HCT116 (cell line): Measurements from ENCODE around the gene BMX. TPM values are rescaled to one million over a fixed set of nuclear protein-coding genes. Genes with fewer than 3 reads are reported as not detected.

Experiments
- ATAC-seq: fragments of 200-7000 bp; cut with Tn5 transposase; 2 replicates; pipeline ENCODE4 v1.9.1; 2020; ENCODE audit warnings: mild to moderate bottlenecking, moderate library complexity
- BruUV-seq: library from RNA; stranded (reverse); fragments of 400-500 nt; replicated peaks from 2 replicates; lab custom pipeline; 2021; lab: Mats Ljungman, UMichigan
- CTCF ChIA-PET: fragments of 300-600 bp; sonication (Branson Sonifier 250); formaldehyde crosslinking; loops from one replicate; lab custom pipeline; 2021; ENCODE audit warnings: antibody characterized with exemption; lab: Charles Lee
- POLR2A ChIA-PET: fragments of 300-600, 350-600 bp; sonication (Branson Sonifier 250); formaldehyde crosslinking; loops from one replicate; lab custom pipeline; 2021; ENCODE audit warnings: antibody characterized with exemption; lab: Charles Lee
- RAD21 ChIA-PET, 2 experiments: fragments of 300-600 bp; sonication (Branson Sonifier 250); formaldehyde crosslinking; loops; one replicate each; lab custom pipeline; 2023; ENCODE audit warnings: low total read pairs in 2 of 2; ENCODE audit not compliant: uncharacterized antibody in 2 of 2, unreplicated experiment in 2 of 2, low non-redundant PET in 1 of 2; lab: Charles Lee
- DNase-seq: peaks from one replicate; pipeline ENCODE4 v3.0.0-alpha.2; 2010; ENCODE audit warnings: low read depth, low spot score
- H2AFZ ChIP-seq: fragments of 200-600 bp; shearing (Covaris generic), sonication (generic); 2 replicates; pipeline ENCODE4 v1.6.1; 2017; ENCODE audit warnings: low read depth, mixed run types, mixed read lengths, antibody characterized with exemption, low read length; ENCODE audit not compliant: poor library complexity, severe bottlenecking
- H3K27ac ChIP-seq: 2 replicates; pipeline ENCODE4 v1.5.1; 2012; ENCODE audit warnings: low read depth, low read length
- H3K27me3 ChIP-seq: fragments of 200-600 bp; sonication (generic); 2 replicates; pipeline ENCODE4 v1.6.1; 2016; ENCODE audit warnings: mixed run types, low read length, mixed read lengths; ENCODE audit not compliant: insufficient read depth
- H3K36me3 ChIP-seq, 2 experiments: fragments of 200-500 bp in 1 of 2; fragments of 200-600 bp in 1 of 2; sonication (Bioruptor generic) in 1 of 2; sonication (generic) in 1 of 2; 2 replicates each; pipeline versions ENCODE4 v1.5.1 to v1.6.1; 2014 to 2016; ENCODE audit warnings: low read length in 2 of 2, inconsistent platforms in 1 of 2, mixed read lengths in 1 of 2, mixed run types in 1 of 2; ENCODE audit not compliant: insufficient read depth in 2 of 2, control insufficient read depth in 1 of 2
- H3K4me1 ChIP-seq, 2 experiments: fragments of 200-600 bp in 1 of 2; sonication (generic) in 1 of 2; 2 replicates each; pipeline versions ENCODE4 v1.5.1 to v1.6.1; 2012 to 2017; ENCODE audit warnings: low read length in 2 of 2, inconsistent platforms in 1 of 2, mild to moderate bottlenecking in 1 of 2, mixed read lengths in 1 of 2, mixed run types in 1 of 2, moderate library complexity in 1 of 2; ENCODE audit not compliant: insufficient read depth in 2 of 2, control insufficient read depth in 1 of 2
- H3K4me2 ChIP-seq: fragments of 200-600 bp; sonication (generic); 2 replicates; pipeline ENCODE4 v1.6.1; 2017; ENCODE audit warnings: mixed run types, low read length, mixed read lengths
- H3K4me3 ChIP-seq, 2 experiments: fragments of 200-600 bp in 1 of 2; sonication (generic) in 1 of 2; replicated peaks in 1 of 2; 2 replicates each; pipeline ENCODE4 v1.5.1; 2011 to 2016; ENCODE audit warnings: low read length in 2 of 2, control low read depth in 1 of 2, low read depth in 1 of 2, mild to moderate bottlenecking in 1 of 2, mixed read lengths in 1 of 2, mixed run types in 1 of 2
- H3K79me2 ChIP-seq: fragments of 200-600 bp; sonication (generic); 2 replicates; pipeline ENCODE4 v1.6.1; 2017; ENCODE audit warnings: mild to moderate bottlenecking, mixed run types, low read length, moderate library complexity, mixed read lengths; ENCODE audit not compliant: insufficient read depth
- H3K9ac ChIP-seq: fragments of 200-600 bp; sonication (generic); 2 replicates; pipeline ENCODE4 v1.6.1; 2016; ENCODE audit warnings: low read length, mixed read lengths
- H3K9me2 ChIP-seq: fragments of 200-600 bp; sonication (generic), shearing (Covaris generic); 2 replicates; pipeline ENCODE4 v1.6.1; 2017; ENCODE audit warnings: mixed run types, mild to moderate bottlenecking, moderate library complexity; ENCODE audit not compliant: insufficient read depth
- H3K9me3 ChIP-seq, 2 experiments: fragments of 200-500 bp in 1 of 2; fragments of 200-600 bp in 1 of 2; sonication (Bioruptor generic) in 1 of 2; sonication (generic) in 1 of 2; 2 replicates each; pipeline ENCODE4 v1.6.1; 2014 to 2017; ENCODE audit warnings: low read length in 2 of 2, mixed read lengths in 2 of 2, inconsistent platforms in 1 of 2, low read depth in 1 of 2, mild to moderate bottlenecking in 1 of 2, mixed run types in 1 of 2, moderate library complexity in 1 of 2; ENCODE audit not compliant: control insufficient read depth in 1 of 2, insufficient read depth in 1 of 2
- H4K20me1 ChIP-seq: fragments of 200-600 bp; sonication (generic), shearing (Covaris generic); 2 replicates; pipeline ENCODE4 v1.6.1; 2017; ENCODE audit warnings: mixed run types, mild to moderate bottlenecking, moderate library complexity; ENCODE audit not compliant: insufficient read depth
- CBX3 ChIP-seq: IDR thresholded peaks from 2 replicates; pipeline ENCODE4 v1.6.1; 2012; ENCODE audit warnings: low read depth
- CEBPB ChIP-seq: IDR thresholded peaks from 2 replicates; pipeline ENCODE4 v1.6.1; 2012; ENCODE audit warnings: low read depth
- EGR1 ChIP-seq: IDR thresholded peaks from 2 replicates; pipeline ENCODE4 v1.6.1; 2012; ENCODE audit warnings: low read depth
- ELF1 ChIP-seq: IDR thresholded peaks from 2 replicates; pipeline ENCODE4 v1.6.1; 2012; ENCODE audit warnings: low read depth, borderline replicate concordance
- EZH2 ChIP-seq: fragments of 200-600 bp; sonication (generic); IDR thresholded peaks from 2 replicates; pipeline ENCODE4 v1.6.1; 2017; ENCODE audit warnings: antibody characterized with exemption, mixed run types
- EZH2phosphoT487 ChIP-seq: fragments of 200-600 bp; IDR thresholded peaks from 2 replicates; pipeline ENCODE4 v1.6.1; 2018; ENCODE audit warnings: antibody characterized with exemption, borderline replicate concordance
- POLR2A ChIP-seq: IDR thresholded peaks from 2 replicates; pipeline ENCODE4 v1.7.0; 2011; ENCODE audit warnings: borderline replicate concordance; ENCODE audit not compliant: insufficient read depth, insufficient read length; ENCODE audit errors: extremely low read depth
- POLR2AphosphoS5 ChIP-seq: IDR thresholded peaks from 2 replicates; pipeline ENCODE4 v1.6.1; 2011; ENCODE audit warnings: mild to moderate bottlenecking, low read depth, low read length, moderate library complexity
- SIN3A ChIP-seq: IDR thresholded peaks from 2 replicates; pipeline ENCODE4 v1.6.1; 2012; ENCODE audit warnings: low read depth
- SRF ChIP-seq: IDR thresholded peaks from 2 replicates; pipeline ENCODE4 v1.6.1; 2012; ENCODE audit warnings: low read depth
- TCF7L2 ChIP-seq: IDR thresholded peaks from 2 replicates; pipeline ENCODE4 v1.7.0; 2011; ENCODE audit warnings: borderline replicate concordance, inconsistent platforms; ENCODE audit not compliant: insufficient read depth, insufficient read length; ENCODE audit errors: extremely low read depth
- YY1 ChIP-seq: IDR thresholded peaks from 2 replicates; pipeline ENCODE4 v1.6.1; 2011; ENCODE audit warnings: low read length, low read depth, moderate library complexity, mild to moderate bottlenecking; ENCODE audit not compliant: insufficient replicate concordance; ENCODE audit errors: extremely low read depth
- ZBTB33 ChIP-seq: IDR thresholded peaks from 2 replicates; pipeline ENCODE4 v1.6.1; 2011; ENCODE audit warnings: mild to moderate bottlenecking, low read length, moderate library complexity; ENCODE audit not compliant: insufficient replicate concordance; ENCODE audit errors: extremely low read depth
- ZFX ChIP-seq: fragments of 450-650 bp; IDR thresholded peaks from 2 replicates; pipeline ENCODE4 v1.6.1; 2017
- intact Hi-C: fragments of 100-400 bp; cut with micrococcal nuclease; formaldehyde crosslinking; loops from 2 replicates; pipeline ENCODE4 v1.10.0; 2022
- total RNA-seq: library from RNA; stranded (reverse); gene quantifications from one replicate; pipeline ENCODE4 v1.2.1, GENCODE V29; 2021; ENCODE audit not compliant: unreplicated experiment
- TF ChIP-seq, protein P1 (sequence below), 3 experiments: fragments of 200-600 bp in 1 of 3; sonication (generic) in 1 of 3; IDR thresholded peaks in 2 of 3; conservative IDR thresholded peaks in 1 of 3; 2 replicates each; pipeline ENCODE4 v1.5.1; 2012 to 2017; ENCODE audit warnings: low read depth in 2 of 3, low read length in 2 of 3, antibody characterized with exemption in 1 of 3, borderline replicate concordance in 1 of 3, control low read depth in 1 of 3, mild to moderate bottlenecking in 1 of 3, mixed read lengths in 1 of 3, mixed run types in 1 of 3, moderate library complexity in 1 of 3; ENCODE audit not compliant: insufficient read depth in 1 of 3
- TF ChIP-seq, protein P2 (sequence below): IDR thresholded peaks from 2 replicates; pipeline ENCODE4 v1.6.1; 2012

Gene BMX
- total RNA-seq, 1 experiment from 2014 or later, result not detected

DNA sequence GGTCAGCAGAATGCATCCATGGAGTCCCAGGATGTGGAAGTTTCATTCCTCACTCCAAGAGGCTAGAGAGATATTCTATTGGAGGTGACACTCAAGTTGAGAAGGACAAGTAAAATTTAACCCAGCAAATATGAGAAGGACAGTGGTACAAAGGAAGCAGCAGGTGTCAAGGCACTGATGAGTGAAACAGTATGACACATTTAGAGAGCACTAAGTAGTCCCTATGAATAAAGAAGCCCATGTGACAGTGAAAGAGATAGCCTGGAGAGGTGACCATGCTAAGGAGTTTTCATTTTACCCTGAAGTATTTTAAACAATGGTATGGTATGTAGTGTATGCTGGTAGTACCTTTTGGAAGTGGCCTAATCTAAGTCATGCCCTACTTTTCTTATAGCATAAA is 9.2 kb downstream of the BMX start:
- Histone ChIP-seq H3K9ac (no peak overlapping the region), H3K4me2 (no peak overlapping the region), H3K4me1 (no peaks in the 10 kb centered on the region), H2AFZ (no peak overlapping the region), H3K4me3 (no peak overlapping the region), H3K9me2 (no peaks in the 10 kb centered on the region), H4K20me1 (no peaks in the 10 kb centered on the region), H3K27ac (no peak overlapping the region), H3K27me3 (no peaks in the 10 kb centered on the region), H3K9me3 (no peaks in the 10 kb centered on the region), H3K36me3 (no peaks in the 10 kb centered on the region), H3K79me2 (no peaks in the 10 kb centered on the region)
- ChIA-PET CTCF (no interaction called here), POLR2A (no interaction called here), RAD21 (no interaction called here)
- no peak for TF ChIP-seq ELF1
- TF ChIP-seq SRF, result no peak
- no peak for TF ChIP-seq EGR1
- TF ChIP-seq POLR2AphosphoS5, result no peak
- no peak for TF ChIP-seq CBX3
- no peak for TF ChIP-seq CEBPB
- TF ChIP-seq TCF7L2, result no peak
- no peak for TF ChIP-seq POLR2A
- TF ChIP-seq YY1, result no peak
- TF ChIP-seq EZH2phosphoT487, result no peak
- TF ChIP-seq ZFX, result no peak
- TF ChIP-seq, protein P1, sequence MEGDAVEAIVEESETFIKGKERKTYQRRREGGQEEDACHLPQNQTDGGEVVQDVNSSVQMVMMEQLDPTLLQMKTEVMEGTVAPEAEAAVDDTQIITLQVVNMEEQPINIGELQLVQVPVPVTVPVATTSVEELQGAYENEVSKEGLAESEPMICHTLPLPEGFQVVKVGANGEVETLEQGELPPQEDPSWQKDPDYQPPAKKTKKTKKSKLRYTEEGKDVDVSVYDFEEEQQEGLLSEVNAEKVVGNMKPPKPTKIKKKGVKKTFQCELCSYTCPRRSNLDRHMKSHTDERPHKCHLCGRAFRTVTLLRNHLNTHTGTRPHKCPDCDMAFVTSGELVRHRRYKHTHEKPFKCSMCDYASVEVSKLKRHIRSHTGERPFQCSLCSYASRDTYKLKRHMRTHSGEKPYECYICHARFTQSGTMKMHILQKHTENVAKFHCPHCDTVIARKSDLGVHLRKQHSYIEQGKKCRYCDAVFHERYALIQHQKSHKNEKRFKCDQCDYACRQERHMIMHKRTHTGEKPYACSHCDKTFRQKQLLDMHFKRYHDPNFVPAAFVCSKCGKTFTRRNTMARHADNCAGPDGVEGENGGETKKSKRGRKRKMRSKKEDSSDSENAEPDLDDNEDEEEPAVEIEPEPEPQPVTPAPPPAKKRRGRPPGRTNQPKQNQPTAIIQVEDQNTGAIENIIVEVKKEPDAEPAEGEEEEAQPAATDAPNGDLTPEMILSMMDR (IDR thresholded peaks at IDR 0.05 in 2 of 3, conservative IDR thresholded peaks at IDR 0.05 in 1 of 3; ENCODE audit: borderline replicate concordance in 1 of 3, insufficient read depth in 1 of 3, low read depth in 2 of 3, low read length in 2 of 3), result no peak
- no peak for TF ChIP-seq EZH2
- TF ChIP-seq, protein P2, sequence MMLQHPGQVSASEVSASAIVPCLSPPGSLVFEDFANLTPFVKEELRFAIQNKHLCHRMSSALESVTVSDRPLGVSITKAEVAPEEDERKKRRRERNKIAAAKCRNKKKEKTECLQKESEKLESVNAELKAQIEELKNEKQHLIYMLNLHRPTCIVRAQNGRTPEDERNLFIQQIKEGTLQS, result no peak
- no peak for TF ChIP-seq SIN3A
- no peak for TF ChIP-seq ZBTB33
- DNase-seq (no peak), ATAC-seq (no peak)
- intact Hi-C loops, result no loop called here
- no TSS peak for BruUV-seq
